ENCODE measurements around the gene CRKL. TPM values are rescaled to one million over a fixed set of nuclear protein-coding genes. Genes with fewer than 3 reads are reported as not detected.

Gene CRKL
- total and polyA plus RNA-seq, 8 donors: 9.1 to 29.4 (median 18.3) TPM

DNA sequence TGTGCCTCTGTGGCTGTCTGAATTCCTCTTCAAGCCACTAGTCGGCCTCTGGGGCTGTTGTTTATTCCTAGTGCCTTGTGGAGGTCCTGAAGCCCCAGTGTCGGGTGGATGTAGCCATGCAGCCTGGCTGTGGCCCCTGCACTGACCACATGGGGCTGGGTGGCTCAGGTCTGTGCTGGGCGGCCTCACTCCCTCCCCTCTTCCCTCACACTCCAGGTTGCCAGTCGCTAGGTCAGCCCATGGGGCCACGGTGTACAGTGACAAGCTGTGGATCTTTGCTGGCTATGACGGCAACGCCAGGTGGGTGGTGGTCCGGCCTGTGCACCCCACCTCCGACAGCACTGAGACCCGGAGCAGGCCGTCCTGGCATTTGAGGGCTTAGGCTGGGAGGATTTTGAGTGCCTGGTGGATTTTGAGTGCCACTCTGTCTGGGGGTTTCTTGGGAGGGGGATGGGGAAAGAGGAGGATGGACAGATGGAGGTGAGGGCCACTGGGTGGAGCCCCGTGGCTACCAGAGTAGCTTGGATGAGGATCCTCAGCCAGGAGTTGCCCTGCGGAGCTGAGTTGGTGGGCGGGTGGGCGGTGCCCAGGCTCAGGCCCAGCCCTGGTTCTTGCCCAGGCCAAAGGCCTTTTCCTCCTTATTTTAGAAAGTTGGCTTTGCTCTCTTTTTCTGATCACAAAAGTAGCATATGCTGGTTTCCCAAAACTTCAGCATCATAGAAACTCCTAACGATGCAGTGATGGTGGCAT, 71.5 kb downstream of the CRKL start:
- DNase-seq (peak in 1 of 6 donors; percentile 49), ATAC-seq (no peak), FAIRE-seq (no peak)
- no peaks in the 10 kb centered on the region for H3K9me3 ChIP-seq
- H3K4me3 ChIP-seq: no peak overlapping the region
- intact Hi-C loops (cut with DNase I): no loop called here
- peaks cover 0 to 24% (median 0%) of the 10 kb centered on the region in 3 donors for H3K36me3 ChIP-seq
- WGBS, 2 donors: 92 to 97% methylated on average over 15 to 16 of the region's 16 CpGs
- H3K27ac ChIP-seq: no peak overlapping the region
- TF ChIP-seq, protein P1, sequence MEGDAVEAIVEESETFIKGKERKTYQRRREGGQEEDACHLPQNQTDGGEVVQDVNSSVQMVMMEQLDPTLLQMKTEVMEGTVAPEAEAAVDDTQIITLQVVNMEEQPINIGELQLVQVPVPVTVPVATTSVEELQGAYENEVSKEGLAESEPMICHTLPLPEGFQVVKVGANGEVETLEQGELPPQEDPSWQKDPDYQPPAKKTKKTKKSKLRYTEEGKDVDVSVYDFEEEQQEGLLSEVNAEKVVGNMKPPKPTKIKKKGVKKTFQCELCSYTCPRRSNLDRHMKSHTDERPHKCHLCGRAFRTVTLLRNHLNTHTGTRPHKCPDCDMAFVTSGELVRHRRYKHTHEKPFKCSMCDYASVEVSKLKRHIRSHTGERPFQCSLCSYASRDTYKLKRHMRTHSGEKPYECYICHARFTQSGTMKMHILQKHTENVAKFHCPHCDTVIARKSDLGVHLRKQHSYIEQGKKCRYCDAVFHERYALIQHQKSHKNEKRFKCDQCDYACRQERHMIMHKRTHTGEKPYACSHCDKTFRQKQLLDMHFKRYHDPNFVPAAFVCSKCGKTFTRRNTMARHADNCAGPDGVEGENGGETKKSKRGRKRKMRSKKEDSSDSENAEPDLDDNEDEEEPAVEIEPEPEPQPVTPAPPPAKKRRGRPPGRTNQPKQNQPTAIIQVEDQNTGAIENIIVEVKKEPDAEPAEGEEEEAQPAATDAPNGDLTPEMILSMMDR (IDR thresholded peaks at IDR 0.05): no peak
- H3K27me3 ChIP-seq: no peaks in the 10 kb centered on the region
- H3K4me1 ChIP-seq: no peaks in the 10 kb centered on the region

DNA sequence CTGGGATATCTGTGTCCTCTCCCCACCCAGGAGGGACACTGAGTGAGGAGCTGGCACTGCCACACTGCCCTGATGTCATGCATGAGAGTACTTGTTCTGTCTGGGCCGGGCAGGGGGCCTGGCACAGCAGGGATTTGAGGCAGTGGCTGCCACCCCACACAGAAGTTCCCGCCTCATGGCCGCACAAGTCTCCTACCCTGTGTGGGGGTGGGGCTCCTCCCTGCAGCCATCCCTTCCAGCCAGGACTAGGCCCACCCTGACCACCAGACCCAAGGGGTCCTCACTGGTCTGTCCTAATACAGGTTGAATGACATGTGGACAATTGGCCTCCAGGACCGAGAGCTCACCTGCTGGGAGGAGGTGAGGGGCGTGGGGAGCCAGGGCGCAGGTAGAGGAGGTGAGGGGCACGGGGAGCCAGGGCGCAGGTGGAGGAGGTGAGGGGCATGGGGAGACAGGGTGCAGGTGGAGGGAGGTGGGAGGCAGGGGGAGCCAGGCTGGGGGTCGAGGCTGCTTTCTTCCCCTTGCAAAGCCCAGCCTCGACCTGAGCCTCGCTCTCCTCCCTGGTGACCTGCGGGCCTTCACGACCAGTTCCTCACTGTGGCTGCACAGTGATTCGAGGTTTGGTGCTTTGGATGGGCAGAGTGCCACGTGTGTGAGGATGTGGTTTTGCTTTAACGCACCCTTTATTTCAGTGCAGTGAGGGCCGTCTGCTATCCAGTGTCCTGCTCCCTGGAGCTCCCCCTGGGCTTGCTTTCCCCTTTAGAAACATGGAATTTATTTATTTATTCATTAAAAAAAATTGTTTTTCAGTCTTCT, 72.3 kb downstream of the CRKL start:
- DNase-seq (no peak), ATAC-seq (no peak), FAIRE-seq (no peak)
- Histone ChIP-seq H3K4me1 (no peaks in the 10 kb centered on the region), H3K9me3 (no peaks in the 10 kb centered on the region), H3K27ac (no peak overlapping the region), H3K27me3 (no peaks in the 10 kb centered on the region), H3K4me3 (no peak overlapping the region), H3K36me3 (peaks cover 0 to 24% (median 0%) of the 10 kb centered on the region in 3 donors)
- TF ChIP-seq, protein P1 (IDR thresholded peaks at IDR 0.05): no peak
- WGBS, 2 donors: 65 to 86% methylated on average over 15 to 17 of the region's 17 CpGs
- intact Hi-C loops (cut with DNase I): no loop called here

DNA sequence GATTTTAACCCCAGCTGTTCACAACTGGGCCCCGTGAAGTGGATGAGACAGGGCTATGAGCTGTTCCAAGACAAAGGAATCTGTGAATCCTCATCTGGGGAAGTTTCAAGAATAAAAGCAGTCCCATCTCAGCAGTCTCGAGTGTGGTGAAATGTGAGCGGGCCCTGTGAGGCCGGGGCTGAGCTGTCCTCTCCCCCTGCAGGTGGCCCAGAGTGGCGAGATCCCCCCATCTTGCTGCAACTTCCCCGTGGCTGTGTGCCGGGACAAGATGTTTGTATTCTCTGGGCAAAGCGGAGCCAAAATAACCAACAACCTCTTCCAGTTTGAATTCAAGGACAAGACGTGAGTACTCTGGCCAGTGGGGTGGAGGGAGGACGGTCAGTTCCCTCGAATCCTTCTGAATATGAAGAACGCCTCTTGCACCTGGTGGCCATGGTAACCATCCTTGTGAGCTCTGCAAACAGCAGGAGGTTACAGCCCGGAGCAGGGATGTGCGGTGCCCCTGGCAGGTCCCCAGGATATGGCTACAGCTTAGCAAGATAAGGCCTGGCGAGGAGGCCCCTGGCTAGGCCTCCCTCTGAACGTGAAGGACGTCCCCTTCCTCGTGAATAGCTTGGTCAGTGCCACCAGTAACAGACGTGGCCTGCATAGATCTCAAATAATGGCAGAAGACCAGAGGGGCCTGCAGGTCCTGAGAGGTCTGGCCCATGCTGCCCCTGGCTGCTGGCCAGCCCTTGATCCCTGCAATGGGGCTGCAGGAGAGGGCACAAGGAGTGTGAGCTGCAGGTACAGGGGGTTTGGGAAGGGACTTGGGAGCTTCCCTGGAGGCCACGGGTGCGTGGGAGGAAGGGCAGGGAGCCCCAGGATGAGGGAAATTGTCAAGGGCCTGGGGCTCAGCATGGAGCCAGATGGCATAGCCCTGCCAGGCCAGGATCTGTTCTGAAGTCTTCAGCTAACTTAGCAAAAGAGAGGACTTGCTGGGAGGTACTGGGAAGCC, 73.3 kb downstream of the CRKL start:
- intact Hi-C loops (cut with DNase I): no loop called here
- DNase-seq: no peak
- H3K9me3 ChIP-seq: no peaks in the 10 kb centered on the region
- WGBS, 2 donors: 66 to 68% methylated on average over 21 of the region's 21 CpGs
- TF ChIP-seq, protein P1 (IDR thresholded peaks at IDR 0.05): no peak
- no peak overlapping the region for H3K4me3 ChIP-seq
- no peak for FAIRE-seq
- no peak overlapping the region for H3K27ac ChIP-seq
- H3K4me1 ChIP-seq: no peaks in the 10 kb centered on the region
- peak in 1 of 4 donors; percentile 34 for ATAC-seq
- no peaks in the 10 kb centered on the region for H3K27me3 ChIP-seq
- H3K36me3 ChIP-seq: peaks cover 0 to 24% (median 0%) of the 10 kb centered on the region in 3 donors

DNA sequence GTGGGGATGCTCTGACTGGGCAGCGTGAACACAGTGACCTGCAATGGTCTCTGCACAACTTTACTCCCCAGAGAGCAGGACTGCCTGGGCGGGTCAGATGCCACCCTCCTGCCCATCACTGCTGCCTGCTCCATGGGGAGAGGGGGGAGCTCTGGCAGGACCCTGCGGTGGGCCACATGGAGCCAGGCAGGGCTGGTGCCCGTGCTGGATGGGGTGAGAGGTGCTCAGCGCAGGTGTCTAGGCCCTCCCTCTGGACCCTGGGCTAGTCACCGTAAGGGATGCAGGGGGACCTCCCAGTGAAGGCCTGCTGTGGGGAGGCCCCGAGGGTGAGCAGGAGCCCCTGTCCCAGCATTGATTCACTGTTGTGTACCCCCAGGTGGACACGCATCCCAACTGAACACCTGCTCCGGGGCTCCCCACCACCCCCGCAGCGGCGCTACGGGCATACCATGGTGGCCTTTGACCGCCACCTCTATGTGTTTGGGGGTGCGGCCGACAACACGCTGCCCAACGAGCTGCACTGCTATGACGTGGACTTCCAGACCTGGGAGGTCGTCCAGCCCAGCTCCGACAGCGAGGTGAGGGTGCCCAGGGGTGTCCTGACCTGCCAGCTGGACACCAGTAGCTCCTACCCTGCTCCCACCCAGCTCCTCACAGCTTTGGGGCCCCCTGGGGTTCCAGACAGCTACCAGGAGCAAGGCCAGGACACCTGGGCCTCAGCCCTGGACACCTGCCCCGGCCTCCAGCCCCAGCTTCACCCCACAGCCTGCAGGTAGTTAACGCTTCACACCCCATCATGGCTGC, 74.2 kb downstream of the CRKL start:
- Histone ChIP-seq H3K9me3 (no peaks in the 10 kb centered on the region), H3K27ac (no peak overlapping the region), H3K36me3 (peaks cover 0 to 27% (median 0%) of the 10 kb centered on the region in 3 donors), H3K4me1 (no peaks in the 10 kb centered on the region), H3K27me3 (no peaks in the 10 kb centered on the region), H3K4me3 (no peak overlapping the region)
- TF ChIP-seq, protein P1 (IDR thresholded peaks at IDR 0.05): no peak
- no peak for ATAC-seq
- intact Hi-C loops (cut with DNase I): no loop called here
- peak in 2 of 6 donors; percentile 44 to 73 for DNase-seq
- 91 to 93% methylated on average over 24 of the region's 24 CpGs for WGBS, 2 donors
- no peak for FAIRE-seq
